SK-N-MC (cell line): ENCODE results near the gene PGBD4.

Experiments
- EZH2 ChIP-seq: fragments of 200-600 bp; sonication (generic); IDR thresholded peaks from one replicate; pipeline ENCODE4 v1.6.1; 2017; ENCODE audit warnings: antibody characterized with exemption
- FOXP2 ChIP-seq: optimal IDR thresholded peaks from 2 replicates; pipeline ENCODE3; 2011; ENCODE audit warnings: mild to moderate bottlenecking, moderate library complexity; ENCODE audit not compliant: insufficient read depth; ENCODE audit errors: extremely low read length, control extremely low read depth
- POLR2AphosphoS5 ChIP-seq: IDR thresholded peaks from 2 replicates; pipeline ENCODE4 v1.6.1; 2012; ENCODE audit warnings: mild to moderate bottlenecking, low read depth, low read length, borderline replicate concordance

DNA sequence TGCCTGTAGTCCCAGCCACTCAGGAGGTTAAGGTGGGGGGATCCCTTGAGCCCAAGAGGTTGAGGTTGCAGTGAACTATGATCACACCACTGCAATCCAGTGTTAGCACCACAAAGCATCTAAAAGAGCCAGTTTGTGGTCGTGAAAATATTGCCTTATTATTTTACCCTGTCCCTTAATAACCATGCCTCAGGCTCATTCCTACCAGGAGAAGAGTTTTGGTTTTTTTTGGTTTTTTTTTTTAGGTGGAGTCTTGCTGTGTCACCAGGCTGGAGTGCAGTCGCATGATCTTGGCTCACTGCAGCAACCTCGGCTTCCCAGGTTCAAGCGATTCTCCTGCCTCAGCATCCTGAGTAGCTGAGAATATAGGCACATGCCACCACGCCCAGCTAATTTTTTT lies 45.0 kb upstream of the PGBD4 start:
- TF ChIP-seq POLR2AphosphoS5 (no peak), EZH2 (no peak), FOXP2 (no peak)
